ENCODE results near the gene GATD1.

GRCh38 chr11:724049-724777, 53.1 kb downstream of the GATD1 start:
- TF ChIP-seq POLR2A (IDR thresholded peaks at IDR 0.05) (no peak), CTCF (IDR thresholded peaks at IDR 0.05) (no peak)

Measured in body of pancreas (tissue), 4 donors.